SH-SY5Y (cell line): ENCODE data around the gene ZNHIT1.

Experiments used
- GATA2 ChIP-seq: IDR thresholded peaks from 2 replicates; pipeline ENCODE4 v1.6.1; 2011; ENCODE audit warnings: mild to moderate bottlenecking, low read depth, low read length
- GATA3 ChIP-seq: IDR thresholded peaks from 2 replicates; pipeline ENCODE4 v1.6.1; 2011; ENCODE audit warnings: low read depth, mild to moderate bottlenecking, low read length, moderate library complexity

DNA sequence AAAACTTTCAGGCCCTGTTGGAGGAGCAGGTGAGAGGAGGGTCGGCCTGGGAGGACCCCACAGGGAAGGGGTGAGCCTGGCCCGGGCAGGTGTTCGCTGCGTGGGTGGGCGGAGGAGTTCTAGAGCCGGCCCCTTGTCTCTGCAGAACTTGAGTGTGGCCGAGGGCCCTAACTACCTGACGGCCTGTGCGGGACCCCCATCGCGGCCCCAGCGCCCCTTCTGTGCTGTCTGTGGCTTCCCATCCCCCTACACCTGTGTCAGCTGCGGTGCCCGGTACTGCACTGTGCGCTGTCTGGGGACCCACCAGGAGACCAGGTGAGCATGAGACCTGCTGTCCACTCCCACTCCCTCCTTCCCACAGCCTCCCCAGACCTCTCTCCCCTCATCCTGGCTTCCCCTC, 5.6 kb downstream of the ZNHIT1 start:
- no peak for TF ChIP-seq GATA2
- TF ChIP-seq GATA3: no peak
